ENCODE data around the gene AMDHD2.
A peak's percentile ranks its signal among the peaks of the same experiment; 100 is the strongest.
"Not testable (repeated sequence)": the region's sequence is repeated elsewhere in the genome, so short reads cannot be mapped to it uniquely, and the experiment has no call there.

The AMDHD2 gene

GRCh38 chr16:2520097-2520783 lies at the start of gene AMDHD2:
Gene AMDHD2, plus strand, starts transcription at chr16:2520371. Its CDS starts 88 bp downstream, at chr16:2520459.
- peak; percentile 72 for DNase-seq

GRCh38 chr16:2470603-2471015 lies 49.6 kb upstream of the AMDHD2 start:
- no peak for DNase-seq

GRCh38 chr16:2471016-2471652 lies 49.0 kb upstream of the AMDHD2 start, which contains the start of gene NTN3:
Gene NTN3, plus strand, starts transcription at chr16:2471297. Its CDS starts 405 bp downstream, at chr16:2471702.
- DNase-seq: no peak

- DNase-seq: no peak
These were observed 48.3 kb upstream of the AMDHD2 start for GRCh38 chr16:2471653-2472487.

GRCh38 chr16:2472488-2472864 lies 47.7 kb upstream of the AMDHD2 start:
- no peak for DNase-seq

- no peak for DNase-seq
These were observed 47.2 kb upstream of the AMDHD2 start for GRCh38 chr16:2472885-2473445.

- DNase-seq: no peak
These were observed 46.7 kb upstream of the AMDHD2 start for GRCh38 chr16:2473446-2473926.

GRCh38 chr16:2473999-2474876 lies 45.9 kb upstream of the AMDHD2 start:
- no peak for DNase-seq

GRCh38 chr16:2474877-2475412 lies 45.2 kb upstream of the AMDHD2 start, which contains the start of gene TBC1D24:
Gene TBC1D24, plus strand, starts transcription at chr16:2475127. Its CDS starts 21,022 bp downstream, at chr16:2496149.
- peak; percentile 68 for DNase-seq

GRCh38 chr16:2475413-2476344 lies 44.5 kb upstream of the AMDHD2 start:
- DNase-seq: no peak

GRCh38 chr16:2476345-2476720 lies 43.8 kb upstream of the AMDHD2 start:
- DNase-seq: no peak

- no peak for DNase-seq
These were observed 43.4 kb upstream of the AMDHD2 start for GRCh38 chr16:2476741-2477140.

GRCh38 chr16:2477327-2477726 lies 42.8 kb upstream of the AMDHD2 start:
- DNase-seq: no peak

GRCh38 chr16:2478279-2478678 lies 41.9 kb upstream of the AMDHD2 start:
- DNase-seq: no peak

GRCh38 chr16:2479996-2480395 lies 40.2 kb upstream of the AMDHD2 start:
- DNase-seq: not testable (repeated sequence)

- DNase-seq: no peak
These were observed 39.2 kb upstream of the AMDHD2 start for GRCh38 chr16:2480948-2481347.

- no peak for DNase-seq
These were observed 38.5 kb upstream of the AMDHD2 start for GRCh38 chr16:2481676-2482075.

GRCh38 chr16:2482249-2482648 lies 37.9 kb upstream of the AMDHD2 start:
- DNase-seq: no peak

- no peak for DNase-seq
These were observed 37.2 kb upstream of the AMDHD2 start for GRCh38 chr16:2482708-2483534.
